HEK293 (cell line): ENCODE results near the gene PIK3C2B.

Experiments
- AEBP2 ChIP-seq: fragments of 450-650 bp; formaldehyde crosslinking; IDR thresholded peaks from 2 replicates; pipeline ENCODE4 v1.5.1; 2016; ENCODE audit warnings: missing biosample characterization, missing genetic modification characterization, borderline replicate concordance
- CTCF ChIP-seq: fragments of 450-650 bp; formaldehyde crosslinking; IDR thresholded peaks from 2 replicates; pipeline ENCODE4 v1.5.1; 2016; ENCODE audit warnings: missing biosample characterization, missing genetic modification characterization
- GLI4 ChIP-seq: fragments of 450-650 bp; formaldehyde crosslinking; IDR thresholded peaks from 2 replicates; pipeline ENCODE4 v1.5.1; 2016; ENCODE audit warnings: missing biosample characterization, missing genetic modification characterization
- KLF8 ChIP-seq: fragments of 450-650 bp; formaldehyde crosslinking; IDR thresholded peaks from 2 replicates; pipeline ENCODE4 v1.5.1; 2016; ENCODE audit warnings: missing biosample characterization, missing genetic modification characterization
- MYNN ChIP-seq: fragments of 450-650 bp; formaldehyde crosslinking; IDR thresholded peaks from 2 replicates; pipeline ENCODE4 v1.5.1; 2016; ENCODE audit warnings: missing biosample characterization, missing genetic modification characterization, borderline replicate concordance
- PRDM4 ChIP-seq: fragments of 450-650 bp; formaldehyde crosslinking; IDR thresholded peaks from 2 replicates; pipeline ENCODE4 v1.5.1; 2017; ENCODE audit warnings: missing biosample characterization, missing genetic modification characterization
- ZBTB10 ChIP-seq: fragments of 450-650 bp; formaldehyde crosslinking; IDR thresholded peaks from 2 replicates; pipeline ENCODE4 v1.5.1; 2016; ENCODE audit warnings: missing biosample characterization, missing genetic modification characterization
- ZBTB17 ChIP-seq: fragments of 450-650 bp; formaldehyde crosslinking; IDR thresholded peaks from 2 replicates; pipeline ENCODE4 v1.5.1; 2016; ENCODE audit warnings: missing biosample characterization, missing genetic modification characterization
- ZBTB49 ChIP-seq: fragments of 450-650 bp; formaldehyde crosslinking; IDR thresholded peaks from 2 replicates; pipeline ENCODE4 v1.5.1; 2016; ENCODE audit warnings: missing biosample characterization, missing genetic modification characterization, low read depth
- ZFHX2 ChIP-seq: fragments of 450-650 bp; formaldehyde crosslinking; conservative IDR thresholded peaks from 2 replicates; pipeline ENCODE4 v1.5.1; 2016; ENCODE audit warnings: missing biosample characterization, missing genetic modification characterization
- ZNF112 ChIP-seq: fragments of 450-650 bp; formaldehyde crosslinking; IDR thresholded peaks from 2 replicates; pipeline ENCODE4 v1.5.0; 2017; ENCODE audit warnings: missing biosample characterization, missing genetic modification characterization
- ZNF132 ChIP-seq: fragments of 450-650 bp; formaldehyde crosslinking; IDR thresholded peaks from 2 replicates; pipeline ENCODE4 v1.5.1; 2017; ENCODE audit warnings: missing biosample characterization, missing genetic modification characterization, borderline replicate concordance
- ZNF133 ChIP-seq: fragments of 450-650 bp; formaldehyde crosslinking; IDR thresholded peaks from 2 replicates; pipeline ENCODE4 v1.5.1; 2016; ENCODE audit warnings: missing biosample characterization, missing genetic modification characterization
- ZNF169 ChIP-seq: fragments of 450-650 bp; formaldehyde crosslinking; IDR thresholded peaks from 2 replicates; pipeline ENCODE4 v1.5.1; 2016; ENCODE audit warnings: missing biosample characterization, missing genetic modification characterization
- ZNF175 ChIP-seq: fragments of 450-650 bp; formaldehyde crosslinking; IDR thresholded peaks from 2 replicates; pipeline ENCODE4 v1.5.1; 2016; ENCODE audit warnings: missing biosample characterization, missing genetic modification characterization
- ZNF214 ChIP-seq: fragments of 450-650 bp; formaldehyde crosslinking; IDR thresholded peaks from 2 replicates; pipeline ENCODE4 v1.5.1; 2017; ENCODE audit warnings: missing biosample characterization, mild to moderate bottlenecking, missing genetic modification characterization, borderline replicate concordance
- ZNF221 ChIP-seq: fragments of 450-650 bp; formaldehyde crosslinking; IDR thresholded peaks from 2 replicates; pipeline ENCODE4 v1.5.1; 2017; ENCODE audit warnings: missing biosample characterization, missing genetic modification characterization, borderline replicate concordance
- ZNF274 ChIP-seq, 2 experiments: fragments of 200-500 bp in 1 of 2; fragments of 450-650 bp in 1 of 2; sonication (Bioruptor generic) in 1 of 2; formaldehyde crosslinking in 1 of 2; IDR thresholded peaks; 2 replicates each; pipeline versions ENCODE4 v1.5.1 to v1.6.1; 2014 to 2016; ENCODE audit warnings: borderline replicate concordance in 1 of 2, inconsistent platforms in 1 of 2, low read length in 1 of 2, missing biosample characterization in 1 of 2, missing genetic modification characterization in 1 of 2
- ZNF311 ChIP-seq: fragments of 450-650 bp; formaldehyde crosslinking; IDR thresholded peaks from 2 replicates; pipeline ENCODE4 v1.5.1; 2017; ENCODE audit warnings: missing biosample characterization, missing genetic modification characterization, borderline replicate concordance
- ZNF433 ChIP-seq: fragments of 450-650 bp; formaldehyde crosslinking; IDR thresholded peaks from 2 replicates; pipeline ENCODE4 v1.5.1; 2016; ENCODE audit warnings: missing biosample characterization, missing genetic modification characterization, low read depth
- ZNF510 ChIP-seq: fragments of 450-650 bp; formaldehyde crosslinking; IDR thresholded peaks from 2 replicates; pipeline ENCODE4 v1.5.1; 2018; ENCODE audit warnings: mild to moderate bottlenecking, missing genetic modification characterization, missing biosample characterization; ENCODE audit not compliant: insufficient replicate concordance
- ZNF529 ChIP-seq: fragments of 450-650 bp; formaldehyde crosslinking; IDR thresholded peaks from 2 replicates; pipeline ENCODE4 v1.5.1; 2017; ENCODE audit warnings: missing genetic modification characterization, missing biosample characterization; ENCODE audit not compliant: insufficient replicate concordance
- ZNF571 ChIP-seq: fragments of 450-650 bp; formaldehyde crosslinking; IDR thresholded peaks from 2 replicates; pipeline ENCODE4 v1.5.0; 2017; ENCODE audit warnings: missing biosample characterization, missing genetic modification characterization
- ZNF654 ChIP-seq: fragments of 450-650 bp; formaldehyde crosslinking; IDR thresholded peaks from 2 replicates; pipeline ENCODE4 v1.5.1; 2016; ENCODE audit warnings: low read depth, missing biosample characterization, missing genetic modification characterization
- ZNF677 ChIP-seq: fragments of 450-650 bp; IDR thresholded peaks from 2 replicates; pipeline ENCODE4 v1.5.0; 2018; ENCODE audit warnings: missing biosample characterization, mild to moderate bottlenecking, missing genetic modification characterization, moderate library complexity
- ZNF704 ChIP-seq: fragments of 450-650 bp; formaldehyde crosslinking; IDR thresholded peaks from 2 replicates; pipeline ENCODE4 v1.5.1; 2016; ENCODE audit warnings: missing biosample characterization, missing genetic modification characterization
- ZNF777 ChIP-seq: fragments of 450-650 bp; formaldehyde crosslinking; IDR thresholded peaks from 2 replicates; pipeline ENCODE4 v1.5.1; 2017; ENCODE audit warnings: missing biosample characterization, missing genetic modification characterization, borderline replicate concordance

PIK3C2B gene

GRCh38 chr1:204506201-204506968, 11.8 kb upstream of the PIK3C2B start (continued):
- no peak for TF ChIP-seq ZNF133 (tag by site-specific recombination)
- peak; percentile 32 for TF ChIP-seq ZNF654 (tag by site-specific recombination)
- no peak for TF ChIP-seq ZNF677 (tag by site-specific recombination)
- no peak for TF ChIP-seq ZNF274 (IDR thresholded peaks at IDR 0.05; ENCODE audit: low read length)
- TF ChIP-seq ZNF274 (tag by site-specific recombination; IDR thresholded peaks at IDR 0.05; ENCODE audit: borderline replicate concordance): no peak
- TF ChIP-seq ZNF169 (tag by site-specific recombination): no peak
- no peak for TF ChIP-seq ZNF529 (tag by site-specific recombination)
- TF ChIP-seq GLI4: no peak
- TF ChIP-seq ZBTB17 (tag by site-specific recombination): peak; percentile 92
- no peak for TF ChIP-seq ZBTB10 (tag by site-specific recombination)
- TF ChIP-seq ZNF112: no peak
- TF ChIP-seq ZNF433 (tag by site-specific recombination): no peak
- TF ChIP-seq CTCF (tag by site-specific recombination): no peak
- TF ChIP-seq ZNF777 (tag by site-specific recombination): no peak
- TF ChIP-seq ZNF311 (tag by site-specific recombination): no peak
- no peak for TF ChIP-seq ZNF175 (tag by site-specific recombination)
- no peak for TF ChIP-seq AEBP2 (tag by site-specific recombination)
- TF ChIP-seq ZNF510: no peak
- peak; percentile 73 for TF ChIP-seq ZFHX2
- no peak for TF ChIP-seq ZNF221 (tag by site-specific recombination)
- 0 out of 2 replicates have a peak, but pooled peaks have one; percentile 58 for TF ChIP-seq MYNN (tag by site-specific recombination)
- TF ChIP-seq ZBTB49 (tag by site-specific recombination): no peak
- TF ChIP-seq PRDM4: no peak
- peak; percentile 80 for TF ChIP-seq KLF8
- TF ChIP-seq ZNF704 (tag by site-specific recombination): no peak
- TF ChIP-seq ZNF214 (tag by site-specific recombination): no peak
- TF ChIP-seq ZNF132 (tag by site-specific recombination): no peak
- TF ChIP-seq ZNF571 (tag by site-specific recombination): no peak
